Esophagus muscularis mucosa (tissue), 4 donors: Measurements from ENCODE around the gene MYBPC2. TPM values are rescaled to one million over a fixed set of nuclear protein-coding genes. Genes with fewer than 3 reads are reported as not detected.

Source experiments
- DNase-seq: peaks from one replicate; pipeline ENCODE4 v3.0.0-alpha.2; 2017; ENCODE audit errors: extremely low spot score
- H3K27ac ChIP-seq, 4 donors: fragments of 200-600 bp; sonication (generic); replicated peaks in 1 of 4; 1 replicate in 3 of 4; 2 replicates in 1 of 4; pipeline ENCODE4 v1.5.1; 2016 to 2019; ENCODE audit warnings: mild to moderate bottlenecking in 1 of 4
- H3K27me3 ChIP-seq, 4 donors: fragments of 200-600 bp; sonication (generic); one replicate each; pipeline versions ENCODE4 v1.5.1 to v1.6.0; 2016 to 2019
- H3K36me3 ChIP-seq, 4 donors: fragments of 200-600 bp; sonication (generic); one replicate each; pipeline ENCODE4 v1.5.1; 2016 to 2019
- H3K4me1 ChIP-seq, 4 donors: fragments of 200-600 bp; sonication (generic); one replicate each; pipeline ENCODE4 v1.5.1; 2016 to 2019
- H3K4me3 ChIP-seq, 4 donors: fragments of 200-600 bp; sonication (generic); 1 replicate in 2 of 4; 2 replicates in 2 of 4; pipeline ENCODE4 v1.5.1; 2016 to 2019; ENCODE audit warnings: mild to moderate bottlenecking in 4 of 4, moderate library complexity in 1 of 4
- H3K9me3 ChIP-seq, 4 donors: fragments of 200-600 bp; sonication (generic); 1 replicate in 3 of 4; 2 replicates in 1 of 4; pipeline ENCODE4 v1.5.1; 2016 to 2019
- CTCF ChIP-seq, 3 experiments: fragments of 200-600 bp in 2 of 3; fragments of 450-650 bp in 1 of 3; sonication (generic) in 2 of 3; IDR thresholded peaks; one replicate each; pipeline ENCODE4 v1.5.1; 2017 to 2019; ENCODE audit warnings: antibody characterized with exemption in 3 of 3, mild to moderate bottlenecking in 2 of 3, moderate library complexity in 1 of 3
- EP300 ChIP-seq: sonication (generic); formaldehyde crosslinking; IDR thresholded peaks from one replicate; pipeline ENCODE4 v1.6.1; 2017; ENCODE audit warnings: antibody characterized with exemption
- POLR2A ChIP-seq: fragments of 450-650 bp; IDR thresholded peaks from one replicate; pipeline ENCODE4 v1.6.1; 2017; ENCODE audit warnings: antibody characterized with exemption, moderate library complexity, mild to moderate bottlenecking, low read depth
- POLR2AphosphoS5 ChIP-seq, 2 donors: sonication (generic); formaldehyde crosslinking; IDR thresholded peaks; one replicate each; pipeline ENCODE4 v1.6.1; 2017; ENCODE audit warnings: antibody characterized with exemption in 2 of 2
- WGBS: methylation state at CpG from one replicate; pipeline ENCODE4 v1.1.5; 2018; 5-methylcytosine and 5-hydroxymethylcytosine counted together
- intact Hi-C: fragments of 100-400 bp; cut with DNase I; formaldehyde crosslinking; loops from one replicate; pipeline ENCODE4 v1.15.1; 2023
- total RNA-seq, 4 donors: library from RNA; depleted of rRNA; stranded (reverse); fragments of >200 nt; gene quantifications; one replicate each; pipeline versions ENCODE4 v1.1.0 to v1.2.1, GENCODE V29; 2016

Gene MYBPC2
- total RNA-seq, 4 donors from 2014 or later = not detected

- intact Hi-C loops = no loop called here
Measured at GRCh38 chr19:50476224-50476906, 43.7 kb downstream of the MYBPC2 start, which contains the start of the genes EMC10 and GARIN5A. Gene EMC10, plus strand, starts transcription at chr19:50476507. Its CDS starts 38 bp downstream, at chr19:50476545. Gene GARIN5A, minus strand, starts transcription at chr19:50476848. Its CDS starts 460 bp downstream, at chr19:50476388.

GRCh38 chr19:50476907-50477238 is 44.2 kb downstream of the MYBPC2 start:
- intact Hi-C loops = no loop called here
- Histone ChIP-seq H3K4me3 (peak overlapping the region; percentile 79 to 96 (median 82)), H3K27me3 (no peaks in the 10 kb centered on the region), H3K27ac (peak overlapping the region; percentile 70 to 81 (median 74)), H3K36me3 (peaks cover 17 to 36% (median 35%) of the 10 kb centered on the region in 4 donors), H3K9me3 (no peaks in the 10 kb centered on the region), H3K4me1 (peaks cover 18 to 34% (median 24%) of the 10 kb centered on the region in 4 donors)
- no peak for DNase-seq
- TF ChIP-seq CTCF (IDR thresholded peaks at IDR 0.05) (no peak), POLR2AphosphoS5 (IDR thresholded peaks at IDR 0.05) (no peak), EP300 (no peak), POLR2A (no peak)
- 22% methylated on average over 20 of the region's 20 CpGs for WGBS

More at GRCh38 chr19:50476224-50476906, 43.7 kb downstream of the MYBPC2 start, which contains the start of the genes EMC10 and GARIN5A:
- WGBS = under 1% methylated on average over 24 of the region's 58 CpGs
- Histone ChIP-seq H3K4me1 (peaks cover 18 to 34% (median 24%) of the 10 kb centered on the region in 4 donors), H3K9me3 (no peaks in the 10 kb centered on the region), H3K27ac (peak within 1 kb of the TSS; percentile 70 to 81 (median 74)), H3K27me3 (no peaks in the 10 kb centered on the region), H3K36me3 (peaks cover 17 to 31% (median 30%) of the 10 kb centered on the region in 4 donors), H3K4me3 (peak within 1 kb of the TSS; percentile 79 to 96 (median 82))
- peak; percentile 96 for DNase-seq
- TF ChIP-seq EP300 (no peak), POLR2AphosphoS5 (IDR thresholded peaks at IDR 0.05) (peak; percentile 81 to 93), POLR2A (peak; percentile 51), CTCF (IDR thresholded peaks at IDR 0.05) (peak in 1 of 3 experiments; percentile 25)

- intact Hi-C loops = no loop called here
- H3K4me3 ChIP-seq = no peak overlapping the region
- TF ChIP-seq EP300 (no peak), POLR2AphosphoS5 (IDR thresholded peaks at IDR 0.05) (no peak), CTCF (IDR thresholded peaks at IDR 0.05) (no peak), POLR2A (no peak)
- 84% methylated on average over 16 of the region's 17 CpGs for WGBS
- no peaks in the 10 kb centered on the region for H3K9me3 ChIP-seq
- H3K36me3 ChIP-seq = peaks cover 22 to 47% (median 46%) of the 10 kb centered on the region in 4 donors
- DNase-seq = no peak
- no peak overlapping the region for H3K27ac ChIP-seq
- H3K4me1 ChIP-seq = peaks cover 18 to 34% (median 24%) of the 10 kb centered on the region in 4 donors
- H3K27me3 ChIP-seq = no peaks in the 10 kb centered on the region
Measured at GRCh38 chr19:50477751-50478515, 45.2 kb downstream of the MYBPC2 start.

GRCh38 chr19:50478901-50479715 is 46.4 kb downstream of the MYBPC2 start:
- no peak for DNase-seq
- H3K36me3 ChIP-seq = peaks cover 22 to 56% (median 53%) of the 10 kb centered on the region in 4 donors
- H3K4me1 ChIP-seq = peaks cover 18 to 34% (median 24%) of the 10 kb centered on the region in 4 donors
- intact Hi-C loops = no loop called here
- 81% methylated on average over 19 of the region's 19 CpGs for WGBS
- H3K9me3 ChIP-seq = no peaks in the 10 kb centered on the region
- TF ChIP-seq CTCF (IDR thresholded peaks at IDR 0.05) (peak in 1 of 3 experiments; percentile 33), POLR2A (no peak)
- H3K27ac ChIP-seq = no peak overlapping the region
- no peaks in the 10 kb centered on the region for H3K27me3 ChIP-seq
- H3K4me3 ChIP-seq = no peak overlapping the region
